HepG2 (cell line): Measurements from ENCODE around the gene DQX1. TPM values are rescaled to one million over a fixed set of nuclear protein-coding genes. Genes with fewer than 3 reads are reported as not detected.

Experiments
- ATAC-seq: fragments of 200-7000 bp; cut with Tn5 transposase; 3 replicates; pipeline ENCODE4 v1.9.1; 2020; ENCODE audit warnings: mild to moderate bottlenecking, moderate library complexity
- BruUV-seq: library from RNA; stranded (reverse); fragments of 400-500 nt; replicated peaks from 2 replicates; lab custom pipeline; 2021; lab: Mats Ljungman, UMichigan
- CTCF ChIA-PET: fragments of 300-600 bp; formaldehyde crosslinking; extraction: SDS; loops from one replicate; lab custom pipeline; 2021; ENCODE audit warnings: low total read pairs, inconsistent platforms, low intra/inter-chr PET ratio; lab: Yijun Ruan, JAX
- POLR2A ChIA-PET: fragments of 350-600 bp; sonication (Branson Sonifier 250); formaldehyde crosslinking; loops from one replicate; lab custom pipeline; 2020; ENCODE audit warnings: antibody characterized with exemption, inconsistent platforms; lab: Yijun Ruan, JAX
- DNase-seq: peaks from one replicate; pipeline ENCODE4 v3.0.0-alpha.2; 2015; ENCODE audit warnings: low spot score
- FAIRE-seq: peaks from 3 replicates; lab custom pipeline; 2011; peaks lifted over from hg19 to GRCh38; lab: Jason Lieb, UNC
- H2AFZ ChIP-seq: one replicate; pipeline ENCODE4 v1.6.1; 2011; ENCODE audit warnings: low read length, inconsistent platforms
- H3K27ac ChIP-seq: fragments of 300-600 bp; 3 replicates; pipeline ENCODE4 v1.8.0; 2011; ENCODE audit warnings: mixed run types, mild to moderate bottlenecking, mixed read lengths, low read length, inconsistent platforms; ENCODE audit not compliant: insufficient read depth; ENCODE audit errors: extremely low read length
- H3K27me3 ChIP-seq, 2 experiments: fragments of 200-600 bp in 1 of 2; 2 replicates in 1 of 2; 3 replicates in 1 of 2; pipeline versions ENCODE4 v1.6.0 to v1.8.0; 2011; ENCODE audit warnings: low read length in 2 of 2, mild to moderate bottlenecking in 2 of 2, moderate library complexity in 2 of 2, inconsistent platforms in 1 of 2; ENCODE audit not compliant: insufficient read depth in 2 of 2, control insufficient read depth in 1 of 2
- H3K36me3 ChIP-seq, 2 experiments: fragments of 200-600 bp in 1 of 2; replicated peaks in 1 of 2; 2 replicates in 1 of 2; 3 replicates in 1 of 2; pipeline versions ENCODE4 v1.5.1 to v1.8.0; 2011; ENCODE audit warnings: low read length in 2 of 2, inconsistent platforms in 1 of 2; ENCODE audit not compliant: insufficient read depth in 2 of 2, control insufficient read depth in 1 of 2
- H3K4me1 ChIP-seq: 2 replicates; pipeline ENCODE4 v1.5.1; 2012; ENCODE audit warnings: low read length, inconsistent platforms; ENCODE audit not compliant: insufficient read depth
- H3K4me2 ChIP-seq: 2 replicates; pipeline ENCODE4 v1.6.0; 2011; ENCODE audit warnings: low read depth, low read length, inconsistent platforms
- H3K4me3 ChIP-seq, 3 experiments: fragments of 200-600 bp in 1 of 3; sonication (generic), shearing (Covaris generic) in 1 of 3; replicated peaks in 1 of 3; 2 replicates each; pipeline ENCODE4 v1.5.1; 2011 to 2016; ENCODE audit warnings: low read length in 3 of 3, inconsistent platforms in 2 of 3, low read depth in 2 of 3, mild to moderate bottlenecking in 2 of 3, control low read depth in 1 of 3, mixed read lengths in 1 of 3; ENCODE audit not compliant: insufficient read depth in 1 of 3
- H3K79me2 ChIP-seq: one replicate; pipeline ENCODE4 v1.6.1; 2011; ENCODE audit warnings: low read length, inconsistent platforms; ENCODE audit not compliant: insufficient read depth
- H3K9ac ChIP-seq: 2 replicates; pipeline ENCODE4 v1.6.0; 2011; ENCODE audit warnings: mild to moderate bottlenecking, low read depth, low read length, inconsistent platforms; ENCODE audit not compliant: insufficient read depth
- H3K9me3 ChIP-seq: 2 replicates; pipeline ENCODE4 v1.5.1; 2012; ENCODE audit warnings: mild to moderate bottlenecking, low read length
- H4K20me1 ChIP-seq: 2 replicates; pipeline ENCODE4 v1.6.0; 2011; ENCODE audit warnings: inconsistent platforms, mild to moderate bottlenecking, low read length, moderate library complexity; ENCODE audit not compliant: insufficient read depth
- AGO2 ChIP-seq: fragments of 200-400 bp; formaldehyde crosslinking; optimal IDR thresholded peaks from 2 replicates; pipeline ENCODE3; 2017; ENCODE audit warnings: mild to moderate bottlenecking, low read depth, low read length, moderate library complexity
- CCAR2 ChIP-seq: fragments of 200-400 bp; formaldehyde crosslinking; optimal IDR thresholded peaks from 2 replicates; pipeline ENCODE3; 2018; ENCODE audit warnings: low read depth, mild to moderate bottlenecking, low read length, moderate library complexity
- GPN1 ChIP-seq: sonication (generic); formaldehyde crosslinking; IDR thresholded peaks from 2 replicates; pipeline ENCODE4 v1.5.1; 2020; ENCODE audit warnings: missing genetic modification reagents, borderline replicate concordance
- HES4 ChIP-seq: sonication (generic); formaldehyde crosslinking; IDR thresholded peaks from 2 replicates; pipeline ENCODE4 v1.9.0; 2021; ENCODE audit warnings: mild to moderate bottlenecking, missing genetic modification reagents, borderline replicate concordance
- IKZF1 ChIP-seq: fragments of 450-650 bp; IDR thresholded peaks from 2 replicates; pipeline ENCODE4 v1.7.1; 2016
- KDM2A ChIP-seq: sonication (generic); formaldehyde crosslinking; IDR thresholded peaks from 2 replicates; pipeline ENCODE4 v1.4.0; 2020; ENCODE audit warnings: low read depth, missing genetic modification reagents, borderline replicate concordance
- KLF6 ChIP-seq: IDR thresholded peaks from 2 replicates; pipeline ENCODE4 v1.8.0; 2016; ENCODE audit warnings: missing biosample characterization, missing genetic modification reagents
- RBM22 ChIP-seq: fragments of 200-400 bp; formaldehyde crosslinking; optimal IDR thresholded peaks from 2 replicates; pipeline ENCODE3; 2017; ENCODE audit warnings: mild to moderate bottlenecking, low read length, moderate library complexity
- SAFB2 ChIP-seq: sonication (generic); formaldehyde crosslinking; IDR thresholded peaks from 2 replicates; pipeline ENCODE4 v1.5.1; 2020; ENCODE audit warnings: missing genetic modification reagents, low read depth, mild to moderate bottlenecking, borderline replicate concordance
- SPEN ChIP-seq: sonication (generic); formaldehyde crosslinking; IDR thresholded peaks from 2 replicates; pipeline ENCODE4 v1.5.1; 2020; ENCODE audit warnings: low read depth, mild to moderate bottlenecking, missing genetic modification reagents
- ZBTB3 ChIP-seq: sonication (generic); formaldehyde crosslinking; IDR thresholded peaks from 2 replicates; pipeline ENCODE4 v1.4.0; 2020; ENCODE audit warnings: low read depth, mild to moderate bottlenecking, moderate library complexity, missing genetic modification reagents, borderline replicate concordance
- ZC3H13 ChIP-seq: sonication (generic); formaldehyde crosslinking; IDR thresholded peaks from 2 replicates; pipeline ENCODE4 v1.8.1; 2023; ENCODE audit warnings: mild to moderate bottlenecking, missing genetic modification reagents, moderate library complexity
- ZNF160 ChIP-seq: sonication (generic); formaldehyde crosslinking; IDR thresholded peaks from 2 replicates; pipeline ENCODE4 v1.8.0; 2022; ENCODE audit warnings: mild to moderate bottlenecking, inconsistent platforms, missing genetic modification reagents
- ZNF350 ChIP-seq: sonication (generic); formaldehyde crosslinking; IDR thresholded peaks from 2 replicates; pipeline ENCODE4 v1.4.0; 2020; ENCODE audit warnings: mild to moderate bottlenecking, low read depth, missing genetic modification reagents, borderline replicate concordance
- ZNF501 ChIP-seq: sonication (generic); formaldehyde crosslinking; IDR thresholded peaks from 2 replicates; pipeline ENCODE4 v1.5.1; 2020; ENCODE audit warnings: mild to moderate bottlenecking, moderate library complexity, missing genetic modification reagents
- ZNF552 ChIP-seq: sonication (generic); formaldehyde crosslinking; IDR thresholded peaks from 2 replicates; pipeline ENCODE4 v1.9.0; 2022; ENCODE audit warnings: missing genetic modification reagents, mild to moderate bottlenecking, borderline replicate concordance
- ZNF558 ChIP-seq: sonication (generic); formaldehyde crosslinking; IDR thresholded peaks from 2 replicates; pipeline ENCODE4 v1.9.0; 2022; ENCODE audit warnings: mild to moderate bottlenecking, missing genetic modification reagents, borderline replicate concordance
- ZNF562 ChIP-seq: sonication (generic); formaldehyde crosslinking; IDR thresholded peaks from 2 replicates; pipeline ENCODE4 v1.8.0; 2022; ENCODE audit warnings: missing genetic modification reagents, borderline replicate concordance
- ZNF567 ChIP-seq: sonication (generic); formaldehyde crosslinking; IDR thresholded peaks from 2 replicates; pipeline ENCODE4 v1.8.1; 2023; ENCODE audit warnings: mild to moderate bottlenecking, missing genetic modification reagents, borderline replicate concordance
- ZNF619 ChIP-seq: sonication (generic); formaldehyde crosslinking; IDR thresholded peaks from 2 replicates; pipeline ENCODE4 v1.4.0; 2020; ENCODE audit warnings: mild to moderate bottlenecking, missing genetic modification reagents
- ZNF672 ChIP-seq: sonication (generic); formaldehyde crosslinking; IDR thresholded peaks from 2 replicates; pipeline ENCODE4 v1.8.1; 2022; ENCODE audit warnings: missing genetic modification reagents
- WGBS: methylation state at CpG from one replicate; pipeline ENCODE4 v1.1.6; 2017; ENCODE audit warnings: low lambda C conversion rate; 5-methylcytosine and 5-hydroxymethylcytosine counted together
- in situ Hi-C: cut with HindIII; loops from 2 replicates; pipeline ENCODE4 v1.10.0; 2017; ENCODE audit warnings: low pct_unique_long_range_greater_than_20kb; ENCODE audit not compliant: extremely low pct_ligation_motif_present
- intact Hi-C: fragments of 100-400 bp; cut with micrococcal nuclease; formaldehyde crosslinking; loops from one replicate; pipeline ENCODE4 v1.10.0; 2022; ENCODE audit not compliant: unreplicated experiment
- polyA plus RNA-seq, 8 experiments: library from polyadenylated mRNA; depleted of rRNA in 3 of 8; stranded (reverse) in 7 of 8; unstranded in 1 of 8; fragments of >200 nt; fragmentation: Illumina TruSeq in 4 of 8; extraction: Trizol in 4 of 8; gene quantifications; 2 replicates each; pipeline versions ENCODE4 v1.2.1 to v1.2.3, GENCODE V29; 2011 to 2016; ENCODE audit warnings: low read depth in 4 of 8, missing spikeins in 1 of 8, mixed read lengths in 1 of 8; ENCODE audit not compliant: insufficient read depth in 1 of 8
- total RNA-seq, 5 experiments: library from RNA; depleted of rRNA; stranded (reverse); fragments of >200 nt; fragmentation: Illumina TruSeq; extraction: Trizol; gene quantifications; 2 replicates each; pipeline ENCODE4 v1.2.3, GENCODE V29; 2016; ENCODE audit warnings: low read depth in 1 of 5
- TF ChIP-seq, protein P1 (sequence below): IDR thresholded peaks from 2 replicates; pipeline ENCODE4 v1.6.1; 2016
- TF ChIP-seq, protein P2 (sequence below): sonication (generic); formaldehyde crosslinking; IDR thresholded peaks from 2 replicates; pipeline ENCODE4 v1.8.0; 2022; ENCODE audit warnings: mild to moderate bottlenecking, missing genetic modification reagents; ENCODE audit not compliant: insufficient replicate concordance
- TF ChIP-seq, protein P3 (sequence below): sonication (generic); formaldehyde crosslinking; IDR thresholded peaks from 2 replicates; pipeline ENCODE4 v1.8.1; 2023; ENCODE audit warnings: missing genetic modification reagents, mild to moderate bottlenecking, borderline replicate concordance

The DQX1 gene
- total and polyA plus RNA-seq, 2 of the 13 experiments (the other 11 are each of a cell fraction or from before 2014, with no cell fraction given), result 27.6 to 89.8 TPM

DNA sequence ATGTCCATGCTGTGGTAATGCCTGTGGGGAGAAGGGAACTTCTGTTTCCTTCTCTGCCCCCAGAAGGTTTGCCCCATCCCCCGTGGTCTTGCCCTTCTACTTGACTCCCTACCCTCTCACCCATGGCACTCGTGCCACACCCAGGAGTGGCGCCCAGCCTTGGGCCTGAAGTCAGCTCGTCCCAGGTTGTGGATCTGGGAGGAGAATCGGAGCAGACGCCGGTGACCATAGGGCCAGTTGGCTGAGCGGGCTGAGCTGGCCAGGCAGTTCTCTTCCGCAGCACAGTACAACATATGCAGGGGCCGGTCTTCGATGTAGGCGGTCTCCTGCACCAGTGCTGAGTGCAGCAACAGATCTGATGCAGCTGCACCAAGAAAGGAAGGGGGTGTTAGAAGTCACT, 8.4 kb upstream of the DQX1 start:
- Histone ChIP-seq H3K36me3 (peaks cover 7 to 12% of the 10 kb centered on the region in 2 experiments; a peak in 3 of 5 replicates), H3K27ac (no peak overlapping the region), H3K79me2 (peaks cover 5% of the 10 kb centered on the region), H3K4me3 (no peak overlapping the region), H3K4me1 (peaks cover 19% of the 10 kb centered on the region), H4K20me1 (no peaks in the 10 kb centered on the region), H3K27me3 (peaks cover 4 to 28% of the 10 kb centered on the region in 2 experiments; a peak in 3 of 5 replicates), H3K9ac (no peak overlapping the region), H3K4me2 (no peak overlapping the region), H3K9me3 (no peaks in the 10 kb centered on the region), H2AFZ (no peak overlapping the region)
- DNase-seq (no peak), ATAC-seq (no peak), FAIRE-seq (no peak)
- in situ Hi-C loops (no loop called here), intact Hi-C loops (no loop called here)
- 95% methylated on average over 12 of the region's 12 CpGs for WGBS
- no TSS peak for BruUV-seq
- POLR2A ChIA-PET, result no interaction called here
- CTCF ChIA-PET, result no interaction called here
- no peak for TF ChIP-seq SAFB2 (CRISPR knock-in tag)
- no peak for TF ChIP-seq ZNF567
- TF ChIP-seq ZC3H13 (CRISPR knock-in tag), result 0 out of 2 replicates have a peak, but pooled peaks have one; percentile 40
- TF ChIP-seq AGO2, result peak; percentile 77
- TF ChIP-seq ZNF350 (CRISPR knock-in tag), result no peak
- TF ChIP-seq, protein P1, sequence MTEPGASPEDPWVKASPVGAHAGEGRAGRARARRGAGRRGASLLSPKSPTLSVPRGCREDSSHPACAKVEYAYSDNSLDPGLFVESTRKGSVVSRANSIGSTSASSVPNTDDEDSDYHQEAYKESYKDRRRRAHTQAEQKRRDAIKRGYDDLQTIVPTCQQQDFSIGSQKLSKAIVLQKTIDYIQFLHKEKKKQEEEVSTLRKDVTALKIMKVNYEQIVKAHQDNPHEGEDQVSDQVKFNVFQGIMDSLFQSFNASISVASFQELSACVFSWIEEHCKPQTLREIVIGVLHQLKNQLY, result no peak
- no peak for TF ChIP-seq CCAR2
- TF ChIP-seq IKZF1, result no peak
- TF ChIP-seq, protein P2, sequence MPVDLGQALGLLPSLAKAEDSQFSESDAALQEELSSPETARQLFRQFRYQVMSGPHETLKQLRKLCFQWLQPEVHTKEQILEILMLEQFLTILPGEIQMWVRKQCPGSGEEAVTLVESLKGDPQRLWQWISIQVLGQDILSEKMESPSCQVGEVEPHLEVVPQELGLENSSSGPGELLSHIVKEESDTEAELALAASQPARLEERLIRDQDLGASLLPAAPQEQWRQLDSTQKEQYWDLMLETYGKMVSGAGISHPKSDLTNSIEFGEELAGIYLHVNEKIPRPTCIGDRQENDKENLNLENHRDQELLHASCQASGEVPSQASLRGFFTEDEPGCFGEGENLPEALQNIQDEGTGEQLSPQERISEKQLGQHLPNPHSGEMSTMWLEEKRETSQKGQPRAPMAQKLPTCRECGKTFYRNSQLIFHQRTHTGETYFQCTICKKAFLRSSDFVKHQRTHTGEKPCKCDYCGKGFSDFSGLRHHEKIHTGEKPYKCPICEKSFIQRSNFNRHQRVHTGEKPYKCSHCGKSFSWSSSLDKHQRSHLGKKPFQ (CRISPR knock-in tag), result no peak
- TF ChIP-seq ZNF552 (CRISPR knock-in tag), result no peak
- TF ChIP-seq HES4 (CRISPR knock-in tag), result no peak
- TF ChIP-seq ZBTB3 (CRISPR knock-in tag), result no peak
- no peak for TF ChIP-seq ZNF160 (CRISPR knock-in tag)
- TF ChIP-seq, protein P3, sequence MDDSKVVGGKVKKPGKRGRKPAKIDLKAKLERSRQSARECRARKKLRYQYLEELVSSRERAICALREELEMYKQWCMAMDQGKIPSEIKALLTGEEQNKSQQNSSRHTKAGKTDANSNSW, result no peak
- TF ChIP-seq KLF6 (CRISPR knock-in tag), result no peak
- TF ChIP-seq ZNF558 (CRISPR knock-in tag), result no peak
- TF ChIP-seq ZNF501 (CRISPR knock-in tag), result no peak
- no peak for TF ChIP-seq SPEN
- TF ChIP-seq ZNF672 (CRISPR knock-in tag), result no peak
- TF ChIP-seq ZNF619 (CRISPR knock-in tag), result no peak
- TF ChIP-seq KDM2A, result peak; percentile 20; the same call in 1 of the 2 replicates
- no peak for TF ChIP-seq GPN1 (CRISPR knock-in tag)
- no peak for TF ChIP-seq ZNF562 (CRISPR knock-in tag)
- TF ChIP-seq RBM22, result no peak
